Keratinocyte (primary cell): ENCODE measurements around the gene GPM6B.

Experiments used
- CTCF ChIP-seq, 3 experiments: IDR thresholded peaks in 1 of 3; conservative IDR thresholded peaks in 1 of 3; optimal IDR thresholded peaks in 1 of 3; 2 replicates in 2 of 3; 3 replicates in 1 of 3; pipeline versions ENCODE3 to v1.5.1; 2011; ENCODE audit warnings: low read length in 3 of 3, mild to moderate bottlenecking in 3 of 3, moderate library complexity in 2 of 3, control low read depth in 1 of 3, inconsistent platforms in 1 of 3; ENCODE audit not compliant: insufficient read depth in 2 of 3; ENCODE audit errors: extremely low read depth in 1 of 3
- EZH2 ChIP-seq: IDR thresholded peaks from one replicate; pipeline ENCODE4 v1.6.1; 2012; ENCODE audit warnings: inconsistent platforms, mild to moderate bottlenecking, low read length, moderate library complexity

GRCh38 chrX:13761606-13762414, 55.1 kb downstream of the GPM6B start:
- TF ChIP-seq EZH2 (no peak), CTCF (optimal IDR thresholded peaks at IDR 0.05 in 1 of 3, IDR thresholded peaks at IDR 0.05 in 1 of 3, conservative IDR thresholded peaks at IDR 0.05 in 1 of 3; ENCODE audit: extremely low read depth in 1 of 3, insufficient read depth in 2 of 3, low read length in 3 of 3) (no peak)
